B cell (primary cell): Measurements from ENCODE around the gene TGM3. TPM values are rescaled to one million over a fixed set of nuclear protein-coding genes. Genes with fewer than 3 reads are reported as not detected.

ENCODE experiments used
- ATAC-seq: fragments of 200-7000 bp; cut with Tn5 transposase; one replicate; pipeline ENCODE4 v1.10.0; 2021; ENCODE audit warnings: low read depth, mild to moderate bottlenecking, moderate number of reproducible peaks, moderate library complexity
- CTCF ChIA-PET: fragments of 350-600 bp; sonication (Branson Sonifier 250); formaldehyde crosslinking; loops from one replicate; lab custom pipeline; 2021; ENCODE audit warnings: antibody characterized with exemption, inconsistent platforms; lab: Charles Lee
- POLR2A ChIA-PET: fragments of 350-600 bp; sonication (Branson Sonifier 250); formaldehyde crosslinking; loops from one replicate; lab custom pipeline; 2021; ENCODE audit warnings: antibody characterized with exemption; lab: Charles Lee
- DNase-seq: peaks from one replicate; pipeline ENCODE4 v3.0.0; 2013
- H2AFZ ChIP-seq: 2 replicates; pipeline ENCODE4 v1.6.1; 2012; ENCODE audit warnings: mild to moderate bottlenecking, low read depth, low read length; ENCODE audit not compliant: insufficient read depth, poor library complexity, severe bottlenecking
- H3K27ac ChIP-seq, 2 donors: 1 replicate in 1 of 2; 2 replicates in 1 of 2; pipeline ENCODE4 v1.5.1; 2012 to 2013; ENCODE audit warnings: low read length in 2 of 2, mild to moderate bottlenecking in 2 of 2, moderate library complexity in 1 of 2
- H3K27me3 ChIP-seq, 4 experiments: fragments of 200-600 bp in 1 of 4; sonication (generic) in 1 of 4; replicated peaks in 1 of 4; 1 replicate in 2 of 4; 2 replicates in 2 of 4; pipeline versions ENCODE4 v1.6.1 to v1.7.0; 2013 to 2016; ENCODE audit warnings: low read length in 3 of 4, mild to moderate bottlenecking in 2 of 4, mixed read lengths in 1 of 4, moderate library complexity in 1 of 4; ENCODE audit not compliant: insufficient read depth in 4 of 4, control insufficient read depth in 3 of 4; ENCODE audit errors: control extremely low read depth in 1 of 4
- H3K36me3 ChIP-seq, 2 experiments: replicated peaks in 1 of 2; 1 replicate in 1 of 2; 2 replicates in 1 of 2; pipeline versions ENCODE4 v1.6.1 to v1.7.1; 2013; ENCODE audit warnings: low read length in 1 of 2; ENCODE audit not compliant: insufficient read depth in 2 of 2, control insufficient read depth in 1 of 2; ENCODE audit errors: control extremely low read depth in 1 of 2, extremely low read depth in 1 of 2
- H3K4me1 ChIP-seq, 2 donors: fragments of 200-600 bp in 1 of 2; sonication (generic) in 1 of 2; 1 replicate in 1 of 2; 2 replicates in 1 of 2; pipeline versions ENCODE4 v1.5.1 to v1.6.1; 2013 to 2017; ENCODE audit warnings: low read length in 2 of 2; ENCODE audit not compliant: control insufficient read depth in 2 of 2, insufficient read depth in 2 of 2
- H3K4me2 ChIP-seq: replicated peaks from 2 replicates; pipeline ENCODE3; 2012; ENCODE audit warnings: mild to moderate bottlenecking, low read depth, low read length; ENCODE audit not compliant: poor library complexity, severe bottlenecking
- H3K4me3 ChIP-seq, 5 experiments: fragments of 200-600 bp in 1 of 5; sonication (generic) in 1 of 5; 1 replicate in 3 of 5; 2 replicates in 2 of 5; pipeline versions ENCODE4 v1.5.1 to v1.7.0; 2011 to 2016; ENCODE audit warnings: low read length in 4 of 5, mild to moderate bottlenecking in 4 of 5, low read depth in 2 of 5, control low read depth in 1 of 5, moderate library complexity in 1 of 5; ENCODE audit not compliant: insufficient read depth in 1 of 5; ENCODE audit errors: control extremely low read depth in 1 of 5, extremely low read depth in 1 of 5
- H3K79me2 ChIP-seq: fragments of 200-600 bp; sonication (generic); one replicate; pipeline ENCODE4 v1.6.0; 2016; ENCODE audit warnings: low read length; ENCODE audit not compliant: control insufficient read depth, insufficient read depth
- H3K9ac ChIP-seq: fragments of 200-600 bp; sonication (generic); 2 replicates; pipeline ENCODE4 v1.6.1; 2017; ENCODE audit warnings: mild to moderate bottlenecking, low read length, moderate library complexity
- H3K9me3 ChIP-seq, 3 donors: one replicate each; pipeline versions ENCODE4 v1.6.1 to v1.7.1; 2013; ENCODE audit warnings: low read length in 2 of 3; ENCODE audit not compliant: control insufficient read depth in 2 of 3, insufficient read depth in 1 of 3; ENCODE audit errors: control extremely low read depth in 1 of 3
- H4K20me1 ChIP-seq: 2 replicates; pipeline ENCODE4 v1.6.0; 2012; ENCODE audit warnings: mild to moderate bottlenecking, low read length; ENCODE audit not compliant: insufficient read depth, control insufficient read depth, poor library complexity, severe bottlenecking
- H3K27ac Mint-ChIP-seq: one replicate; pipeline ENCODE4 v1.8.0; 2021; ENCODE audit warnings: mixed read lengths
- H3K27me3 Mint-ChIP-seq: one replicate; pipeline ENCODE4 v1.8.0; 2021; ENCODE audit warnings: mixed read lengths
- H3K4me1 Mint-ChIP-seq: one replicate; pipeline ENCODE4 v1.8.0; 2021; ENCODE audit warnings: mixed read lengths
- H3K4me3 Mint-ChIP-seq: one replicate; pipeline ENCODE4 v1.8.0; 2021; ENCODE audit warnings: mixed read lengths
- H3K9me3 Mint-ChIP-seq: one replicate; pipeline ENCODE4 v1.8.0; 2022; ENCODE audit warnings: mixed read lengths; ENCODE audit not compliant: insufficient read depth
- EZH2 ChIP-seq: IDR thresholded peaks from 2 replicates; pipeline ENCODE4 v1.6.1; 2012; ENCODE audit warnings: borderline replicate concordance, low read depth, mild to moderate bottlenecking, moderate library complexity, low read length; ENCODE audit not compliant: insufficient read depth, poor library complexity, severe bottlenecking
- WGBS: methylation state at CpG from one replicate; pipeline ENCODE4 v1.1.5; 2013; ENCODE audit warnings: missing lambda C conversion rate; ENCODE audit not compliant: insufficient coverage; 5-methylcytosine and 5-hydroxymethylcytosine counted together
- intact Hi-C: fragments of 100-400 bp; cut with micrococcal nuclease; formaldehyde crosslinking; loops from one replicate; pipeline ENCODE4 v1.10.0; 2022
- polyA plus RNA-seq: library from polyadenylated mRNA; depleted of rRNA; stranded (reverse); fragments of >200 nt; gene quantifications from 2 replicates; pipeline ENCODE4 v1.2.3, GENCODE V29; 2012
- total RNA-seq, 2 donors: library from RNA; stranded (reverse); fragments of 120-200 nt in 1 of 2; gene quantifications; 1 replicate in 1 of 2; 2 replicates in 1 of 2; pipeline versions ENCODE4 v1.2.3 to v1.2.4, GENCODE V29; 2013 to 2022
- TF ChIP-seq, protein P1 (sequence below): fragments of 200-600 bp; IDR thresholded peaks from one replicate; pipeline ENCODE4 v1.8.0; 2022; ENCODE audit warnings: antibody characterized with exemption, mild to moderate bottlenecking

TGM3 gene
- total and polyA plus RNA-seq, 2 donors (not counting 1 experiment from before 2014, with no cell fraction given) = not detected

DNA sequence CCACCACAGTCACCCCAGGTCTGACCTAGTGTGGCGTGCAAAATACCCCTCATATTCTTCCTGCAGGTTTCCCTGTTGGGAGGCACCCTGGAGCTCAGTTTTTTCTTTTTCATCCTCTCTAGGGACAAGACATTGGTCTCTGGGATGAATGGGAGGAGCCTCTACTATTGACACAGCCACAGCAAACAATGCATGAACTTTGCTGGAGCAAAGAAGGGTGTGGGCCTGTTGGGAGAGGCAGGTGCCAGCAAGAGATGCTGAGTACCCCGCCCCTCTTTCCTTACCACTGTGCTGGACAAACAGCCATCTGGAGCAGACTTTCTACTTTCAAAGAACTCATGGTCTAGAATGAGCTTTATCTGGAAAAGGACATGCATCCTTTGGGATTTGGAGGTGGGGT lies 10.1 kb downstream of the TGM3 start:
- TF ChIP-seq EZH2 = no peak
- TF ChIP-seq, protein P1, sequence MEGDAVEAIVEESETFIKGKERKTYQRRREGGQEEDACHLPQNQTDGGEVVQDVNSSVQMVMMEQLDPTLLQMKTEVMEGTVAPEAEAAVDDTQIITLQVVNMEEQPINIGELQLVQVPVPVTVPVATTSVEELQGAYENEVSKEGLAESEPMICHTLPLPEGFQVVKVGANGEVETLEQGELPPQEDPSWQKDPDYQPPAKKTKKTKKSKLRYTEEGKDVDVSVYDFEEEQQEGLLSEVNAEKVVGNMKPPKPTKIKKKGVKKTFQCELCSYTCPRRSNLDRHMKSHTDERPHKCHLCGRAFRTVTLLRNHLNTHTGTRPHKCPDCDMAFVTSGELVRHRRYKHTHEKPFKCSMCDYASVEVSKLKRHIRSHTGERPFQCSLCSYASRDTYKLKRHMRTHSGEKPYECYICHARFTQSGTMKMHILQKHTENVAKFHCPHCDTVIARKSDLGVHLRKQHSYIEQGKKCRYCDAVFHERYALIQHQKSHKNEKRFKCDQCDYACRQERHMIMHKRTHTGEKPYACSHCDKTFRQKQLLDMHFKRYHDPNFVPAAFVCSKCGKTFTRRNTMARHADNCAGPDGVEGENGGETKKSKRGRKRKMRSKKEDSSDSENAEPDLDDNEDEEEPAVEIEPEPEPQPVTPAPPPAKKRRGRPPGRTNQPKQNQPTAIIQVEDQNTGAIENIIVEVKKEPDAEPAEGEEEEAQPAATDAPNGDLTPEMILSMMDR = no peak
- Histone ChIP-seq H3K4me1 (peaks cover 15% of the 10 kb centered on the region in 2 donors), H2AFZ (no peak overlapping the region), H3K9me3 (no peaks in the 10 kb centered on the region), H4K20me1 (no peaks in the 10 kb centered on the region), H3K36me3 (no peaks in the 10 kb centered on the region), H3K27ac (no peak overlapping the region), H3K79me2 (no peaks in the 10 kb centered on the region), H3K27me3 (peaks cover 0 to 10% (median 0%) of the 10 kb centered on the region in 4 experiments), H3K9ac (no peak overlapping the region), H3K4me3 (no peak overlapping the region), H3K4me2 (no peak overlapping the region)
- H3K27ac Mint-ChIP-seq = no peak overlapping the region
- CTCF ChIA-PET = interaction anchor here (1.3 kb wide), 1 partner anchor 99 kb away, joined by 3 read pairs; no protein-coding TSS in a partner anchor
- POLR2A ChIA-PET = interaction anchor here (0.7 kb wide), 1 partner anchor 430 kb away, joined by 4 read pairs; no protein-coding TSS in a partner anchor
- peaks cover 11% of the 10 kb centered on the region for H3K27me3 Mint-ChIP-seq
- H3K4me3 Mint-ChIP-seq = no peak overlapping the region
- no CpG with 5 or more reads among the region's 2 CpGs for WGBS
- intact Hi-C loops = no loop called here
- DNase-seq = no peak
- H3K9me3 Mint-ChIP-seq = no peaks in the 10 kb centered on the region
- H3K4me1 Mint-ChIP-seq = peaks cover 17% of the 10 kb centered on the region
- ATAC-seq = no peak

DNA sequence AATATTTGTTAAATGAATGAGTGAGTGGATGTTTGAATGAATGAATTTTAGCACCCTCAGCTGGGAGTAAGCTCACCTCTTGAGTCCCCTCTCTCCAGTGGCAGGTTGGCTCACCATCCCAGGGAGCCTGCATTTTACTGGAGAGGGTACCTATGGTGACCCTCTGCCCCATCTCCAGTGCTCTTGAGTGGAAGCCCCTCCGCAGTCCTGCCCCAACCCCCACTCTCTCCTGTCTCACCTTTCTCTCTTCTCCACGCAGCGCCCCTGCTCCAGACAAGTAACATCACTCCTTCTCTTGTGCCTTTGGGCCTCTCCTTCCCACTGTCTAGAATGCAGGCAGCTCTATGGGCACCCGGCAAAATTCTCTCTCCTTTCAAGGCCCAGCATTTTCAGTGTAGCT lies 11.3 kb downstream of the TGM3 start:
- intact Hi-C loops = no loop called here
- Histone ChIP-seq H3K4me1 (peaks cover 3 to 4% of the 10 kb centered on the region in 2 donors), H3K27me3 (peaks cover 0 to 10% (median 0%) of the 10 kb centered on the region in 4 experiments), H3K36me3 (no peaks in the 10 kb centered on the region), H3K9me3 (no peaks in the 10 kb centered on the region), H3K79me2 (no peaks in the 10 kb centered on the region), H2AFZ (no peak overlapping the region), H4K20me1 (no peaks in the 10 kb centered on the region), H3K4me2 (no peak overlapping the region), H3K4me3 (no peak overlapping the region), H3K27ac (no peak overlapping the region), H3K9ac (no peak overlapping the region)
- CTCF ChIA-PET = interaction anchor here (1.4 kb wide), 1 partner anchor 100 kb away, joined by 4 read pairs; no protein-coding TSS in a partner anchor
- no peak for DNase-seq
- H3K9me3 Mint-ChIP-seq = no peaks in the 10 kb centered on the region
- peaks cover 11% of the 10 kb centered on the region for H3K27me3 Mint-ChIP-seq
- ATAC-seq = no peak
- 100% methylated on average over 4 of the region's 4 CpGs for WGBS
- H3K27ac Mint-ChIP-seq = no peak overlapping the region
- TF ChIP-seq EZH2 = no peak
- TF ChIP-seq, protein P1 = no peak
- H3K4me1 Mint-ChIP-seq = peaks cover 5% of the 10 kb centered on the region
- H3K4me3 Mint-ChIP-seq = no peak overlapping the region
- POLR2A ChIA-PET = no interaction called here
